HG03039 (cell line): ENCODE data around the gene BCAP31.

Source experiments
- ATAC-seq: cut with Tn5 transposase; IDR thresholded peaks from one replicate; pipeline ENCODE4 v1.9.1; 2021; ENCODE audit warnings: mild to moderate bottlenecking, moderate library complexity; ENCODE audit not compliant: unreplicated experiment

The BCAP31 gene

GRCh38 chrX:153662266-153662665 is 61.9 kb downstream of the BCAP31 start:
- no peak for ATAC-seq

GRCh38 chrX:153659268-153659667 is 64.9 kb downstream of the BCAP31 start:
- no peak for ATAC-seq

- no peak for ATAC-seq
Measured at GRCh38 chrX:153657161-153657560, 67.0 kb downstream of the BCAP31 start.

- no peak for ATAC-seq
Measured at GRCh38 chrX:153653556-153653955, 70.6 kb downstream of the BCAP31 start.

DNA sequence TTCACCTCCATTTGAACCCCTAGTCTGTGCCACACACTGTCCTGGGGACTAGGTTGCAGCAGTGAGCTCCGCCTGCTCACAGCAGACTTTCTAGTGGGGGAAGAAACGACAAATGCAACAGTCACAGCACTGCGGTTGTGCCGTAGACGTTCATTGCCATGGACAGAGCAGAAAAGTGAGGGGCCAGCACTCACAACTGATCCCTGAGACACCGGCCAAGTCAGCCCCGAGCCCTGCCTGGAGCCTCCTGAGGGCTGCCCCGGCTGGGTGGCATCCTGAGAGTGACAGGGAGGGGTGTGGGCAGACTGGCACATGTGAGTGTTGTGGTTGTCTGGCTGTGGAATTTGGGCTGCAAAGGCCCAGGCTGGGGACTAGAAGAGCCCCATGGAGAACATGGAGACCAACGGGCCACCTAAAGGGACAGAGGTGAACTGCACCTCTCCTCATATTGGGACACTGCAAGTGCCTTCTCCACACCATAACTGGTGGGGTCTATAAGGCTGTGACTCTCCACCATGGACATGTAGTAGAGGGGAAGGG is 72.6 kb downstream of the BCAP31 start:
- no peak for ATAC-seq

GRCh38 chrX:153650959-153651358 is 73.2 kb downstream of the BCAP31 start:
- ATAC-seq: no peak
